Neural progenitor cell (in vitro differentiated cells): ENCODE results near the gene MYL7.

Experiments
- CTCF ChIP-seq: fragments of 200-600 bp; sonication (generic); IDR thresholded peaks from 2 replicates; pipeline ENCODE4 v1.5.1; 2017; ENCODE audit warnings: antibody characterized with exemption, mild to moderate bottlenecking
- EZH2 ChIP-seq: fragments of 200-600 bp; sonication (generic); IDR thresholded peaks from 2 replicates; pipeline ENCODE4 v1.6.1; 2017; ENCODE audit warnings: antibody characterized with exemption, mild to moderate bottlenecking, moderate library complexity

- no peak for TF ChIP-seq CTCF
- TF ChIP-seq EZH2: no peak
Measured at GRCh38 chr7:44177570-44178131, 36.5 kb upstream of the MYL7 start.
